GM18861 (cell line): ENCODE results near the gene TTYH2.

ENCODE experiments used
- ATAC-seq: cut with Tn5 transposase; IDR thresholded peaks from one replicate; pipeline ENCODE4 v1.9.1; 2021; ENCODE audit not compliant: unreplicated experiment

The TTYH2 gene

DNA sequence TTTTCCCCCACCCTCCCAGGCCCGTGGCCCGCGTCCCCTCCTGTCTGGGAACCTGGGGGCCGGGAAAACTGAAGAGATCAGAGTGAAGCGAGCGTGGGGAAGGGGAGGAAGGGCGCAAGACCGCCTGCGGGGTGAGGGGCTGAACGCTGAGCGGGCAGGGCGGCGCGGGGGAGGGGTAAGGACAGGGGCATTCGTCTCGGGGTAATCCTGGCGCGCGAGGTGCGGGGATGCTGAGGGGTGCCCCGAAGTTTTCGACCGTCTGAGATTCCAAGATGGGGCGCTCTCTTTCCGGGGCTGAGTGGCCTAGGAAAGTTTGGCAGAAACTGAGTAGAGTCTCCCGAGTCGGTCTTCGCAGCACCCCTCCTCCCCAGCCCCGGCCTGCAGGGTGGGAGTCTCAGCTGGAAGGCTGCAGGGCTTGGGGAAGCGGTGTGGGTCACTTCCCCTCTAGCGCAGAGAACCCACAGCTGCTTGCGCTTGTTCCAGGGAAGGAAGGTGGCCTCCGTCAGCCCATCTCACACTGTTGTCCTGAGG, 555 bp downstream of the TTYH2 start:
- ATAC-seq = no peak

GRCh38 chr17:74214484-74215341, 1.3 kb downstream of the TTYH2 start:
- ATAC-seq = no peak

DNA sequence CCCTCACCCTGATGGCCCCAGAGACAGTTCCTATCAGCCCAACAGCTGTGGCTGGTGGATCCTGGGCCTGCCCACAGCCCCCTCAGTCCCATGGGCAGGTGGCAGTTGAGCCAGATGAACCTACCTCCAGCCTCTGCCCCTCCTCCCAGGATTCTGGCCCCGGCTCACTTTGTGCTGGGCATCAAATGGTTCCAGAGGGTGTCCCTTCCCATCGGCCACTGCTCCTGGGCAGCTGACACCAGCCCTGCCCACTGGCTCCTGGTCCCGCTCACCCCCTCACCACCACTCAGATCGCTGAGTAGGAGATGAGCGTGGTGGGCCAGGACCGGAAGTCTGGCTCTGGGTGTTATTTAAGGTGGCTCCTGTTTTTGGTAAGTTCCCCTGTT, 2.0 kb downstream of the TTYH2 start:
- no peak for ATAC-seq

DNA sequence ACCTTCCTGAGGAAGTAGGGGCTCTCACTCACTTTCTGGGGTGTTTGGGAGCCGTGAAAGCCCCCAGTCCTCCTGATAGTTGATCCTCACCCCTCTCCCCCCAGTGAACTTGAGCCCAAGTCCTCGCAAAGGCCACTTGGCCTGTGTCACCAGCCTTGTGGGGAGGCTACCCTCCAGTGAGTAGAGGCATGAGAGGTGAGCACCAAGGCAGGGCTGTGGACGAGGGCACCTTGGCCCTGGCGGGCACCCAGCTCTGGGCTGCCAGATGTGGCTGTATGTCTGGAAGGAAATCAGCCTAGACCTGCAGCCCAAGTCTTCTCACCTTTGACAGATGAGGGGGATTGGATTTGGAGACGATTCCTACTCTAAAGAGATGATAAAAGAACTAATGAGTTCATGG, 3.1 kb downstream of the TTYH2 start:
- no peak for ATAC-seq

DNA sequence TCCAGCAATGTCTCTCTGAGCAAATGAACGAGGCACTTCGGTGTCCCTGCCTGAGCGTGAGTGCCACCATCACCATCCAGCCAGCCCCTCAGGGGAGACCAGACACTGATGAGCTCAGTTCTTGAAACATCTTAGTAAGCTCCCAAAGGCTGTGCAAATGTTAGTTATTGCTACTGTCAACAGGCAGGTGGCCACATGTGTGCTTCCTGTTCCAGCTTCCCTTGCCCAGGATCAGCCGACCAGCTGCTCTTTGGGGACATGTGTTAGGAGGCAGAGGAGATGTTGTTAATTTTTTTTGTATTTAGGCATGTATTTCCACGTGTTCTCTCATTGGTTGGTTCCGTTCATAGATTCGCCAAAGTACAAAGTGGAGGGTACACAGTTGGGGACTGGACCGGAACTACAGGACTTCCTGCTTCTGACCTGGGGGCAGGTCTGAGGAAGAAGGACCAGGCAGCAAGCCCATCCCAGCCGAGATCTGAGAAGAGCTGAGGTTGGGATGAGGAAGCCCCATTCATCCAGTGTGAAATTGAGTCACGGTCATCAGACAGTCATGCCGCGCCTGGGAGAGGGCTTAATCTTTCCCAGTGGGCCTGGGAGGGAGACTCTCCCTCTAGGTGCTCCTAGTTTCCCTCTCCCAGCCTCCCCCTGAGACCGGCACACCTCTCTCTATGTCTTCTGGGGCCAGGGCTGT, 3.8 kb downstream of the TTYH2 start:
- ATAC-seq = no peak

GRCh38 chr17:74217888-74218287, 4.5 kb downstream of the TTYH2 start:
- ATAC-seq = no peak

DNA sequence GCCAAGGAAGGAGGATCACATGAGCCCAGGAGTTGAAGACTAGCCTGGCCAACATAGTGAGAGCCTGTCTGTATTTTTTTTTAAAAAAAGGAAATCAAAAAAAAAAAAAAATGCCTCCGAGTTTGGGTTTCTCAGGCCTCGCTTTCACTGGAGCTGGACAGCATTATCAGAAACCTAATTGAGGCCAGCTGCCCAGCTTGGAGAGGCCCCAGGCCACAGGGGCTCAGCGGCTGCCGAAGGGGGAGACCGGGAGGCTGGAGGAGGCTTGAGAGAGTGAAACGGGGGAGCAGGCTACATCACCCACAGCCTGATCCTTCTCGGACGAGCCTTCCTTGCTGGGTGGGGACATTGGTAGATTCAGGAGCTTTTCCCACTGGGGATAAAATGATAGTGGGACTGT, 5.1 kb downstream of the TTYH2 start:
- ATAC-seq = no peak

DNA sequence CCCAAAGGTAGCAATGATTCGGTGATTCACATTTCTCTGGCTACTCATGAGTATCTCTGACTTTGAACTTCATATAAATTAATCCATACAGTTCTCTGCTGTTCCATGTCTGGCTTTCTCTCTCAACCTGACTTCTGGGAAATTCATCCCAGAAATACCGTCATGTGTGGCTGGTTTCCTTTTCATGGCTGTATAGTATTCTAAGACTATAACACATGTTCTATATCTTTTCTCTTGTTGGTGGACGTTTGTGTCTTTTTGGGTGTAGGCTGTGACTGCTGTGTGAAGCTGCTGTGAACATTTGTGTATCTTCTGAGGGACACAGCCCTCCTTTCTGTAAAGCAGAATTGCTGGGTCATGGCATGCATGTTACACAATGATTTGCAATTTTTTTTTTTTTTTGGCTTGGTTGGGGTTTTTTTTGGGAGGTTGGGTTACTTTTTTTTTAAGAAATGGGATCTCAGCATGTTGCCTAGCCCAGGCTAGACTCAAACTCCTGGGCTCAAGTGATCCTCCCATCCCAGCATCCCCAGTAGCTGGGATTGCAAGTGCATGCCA, 6.3 kb downstream of the TTYH2 start:
- ATAC-seq = no peak

DNA sequence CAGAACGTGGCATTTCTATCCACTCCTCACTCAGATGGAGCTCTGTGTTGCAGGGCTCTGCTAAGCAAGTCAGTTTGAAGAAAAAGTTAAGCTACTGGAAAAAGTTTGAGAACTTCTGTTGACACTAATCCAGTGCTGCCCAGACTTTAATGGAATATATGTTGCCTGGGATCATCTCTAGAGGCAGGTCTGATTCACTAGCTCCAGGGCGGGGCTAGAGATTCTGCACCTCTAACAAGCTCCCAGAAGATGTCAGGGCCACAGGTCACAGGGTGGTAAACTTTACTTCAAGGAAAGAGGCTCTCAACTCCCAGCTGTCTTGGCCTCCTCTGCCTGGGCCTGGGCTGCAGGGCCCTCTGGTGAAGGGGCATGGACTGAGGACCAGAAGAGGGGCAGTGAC, 6.8 kb downstream of the TTYH2 start:
- ATAC-seq = no peak

- ATAC-seq = no peak
Observed at GRCh38 chr17:74220946-74221818, 7.8 kb downstream of the TTYH2 start.

- no peak for ATAC-seq
Observed at GRCh38 chr17:74222399-74222798, 9.0 kb downstream of the TTYH2 start.

DNA sequence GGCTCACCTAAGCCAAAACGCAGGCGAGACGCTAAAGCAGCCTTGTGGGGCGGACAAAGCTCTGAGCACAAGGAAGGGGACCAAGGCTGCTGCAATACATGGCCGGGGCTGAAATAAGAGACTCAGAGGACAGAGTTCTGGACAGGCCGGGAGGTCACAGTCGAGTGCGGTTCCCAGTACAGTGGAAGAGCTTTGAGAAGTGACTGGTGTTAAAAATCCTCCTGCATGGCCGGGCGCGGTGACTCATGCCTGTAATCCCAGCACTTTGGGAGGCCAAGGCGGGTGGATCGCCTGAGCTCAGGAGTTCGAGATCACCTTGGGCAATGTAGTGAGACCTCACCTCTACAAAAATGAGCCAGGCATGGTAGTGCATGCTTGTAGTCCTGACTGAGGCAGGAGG, 10.5 kb downstream of the TTYH2 start:
- ATAC-seq = no peak

GRCh38 chr17:74224959-74225725, 11.8 kb downstream of the TTYH2 start:
- no peak for ATAC-seq

- no peak for ATAC-seq
Observed at GRCh38 chr17:74226252-74226651, 12.9 kb downstream of the TTYH2 start.

GRCh38 chr17:74227271-74228080, 14.1 kb downstream of the TTYH2 start:
- no peak for ATAC-seq

DNA sequence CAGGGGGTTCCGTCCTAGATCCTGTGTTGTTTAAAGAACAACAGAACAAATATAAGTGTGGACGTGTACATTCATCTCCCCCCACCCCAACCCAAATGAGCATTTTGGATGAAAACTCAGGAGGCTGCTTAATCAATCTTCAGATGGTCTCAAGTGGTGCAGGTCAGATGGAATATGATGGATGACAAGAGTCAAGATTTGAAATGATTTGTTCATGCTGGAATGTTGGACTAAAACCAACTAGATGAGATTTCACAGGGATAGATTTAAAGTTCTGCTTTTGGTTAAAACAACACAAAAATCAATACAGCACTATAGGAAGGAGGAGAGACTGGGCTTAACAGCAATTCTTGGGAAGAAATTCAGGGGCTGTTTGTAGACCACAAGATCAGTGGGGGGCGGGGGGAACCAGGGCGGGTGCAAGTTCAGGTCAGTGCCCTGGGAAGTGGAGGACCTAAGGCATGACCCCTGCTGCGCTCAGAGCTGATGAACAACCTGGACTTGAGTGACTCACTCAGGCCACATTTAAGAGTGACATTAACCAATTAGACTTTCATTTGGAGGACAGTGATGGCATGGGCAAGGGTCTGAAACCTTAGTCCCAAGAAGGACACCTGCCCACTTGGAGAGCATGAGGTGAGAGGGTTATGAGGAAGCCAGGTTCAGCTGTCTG, 15.1 kb downstream of the TTYH2 start:
- no peak for ATAC-seq

DNA sequence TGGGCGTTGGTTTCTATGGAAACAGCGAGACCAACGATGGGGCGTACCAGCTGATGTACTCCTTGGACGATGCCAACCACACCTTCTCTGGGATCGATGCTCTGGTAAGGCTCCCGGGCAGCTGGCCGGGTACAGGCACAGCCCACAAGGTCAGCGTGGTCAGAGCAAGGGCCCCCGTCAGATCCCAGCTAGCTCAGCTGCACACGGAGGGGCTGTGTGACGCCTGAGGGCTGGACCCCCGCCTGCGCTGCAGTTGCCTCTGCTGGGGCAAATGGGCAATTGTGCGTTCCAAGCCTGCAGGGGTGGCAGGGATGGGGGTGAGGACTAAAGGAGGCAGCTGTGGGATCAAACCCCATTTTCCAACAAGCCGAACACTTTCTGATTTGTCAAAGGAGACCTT, 17.5 kb downstream of the TTYH2 start:
- ATAC-seq = no peak

DNA sequence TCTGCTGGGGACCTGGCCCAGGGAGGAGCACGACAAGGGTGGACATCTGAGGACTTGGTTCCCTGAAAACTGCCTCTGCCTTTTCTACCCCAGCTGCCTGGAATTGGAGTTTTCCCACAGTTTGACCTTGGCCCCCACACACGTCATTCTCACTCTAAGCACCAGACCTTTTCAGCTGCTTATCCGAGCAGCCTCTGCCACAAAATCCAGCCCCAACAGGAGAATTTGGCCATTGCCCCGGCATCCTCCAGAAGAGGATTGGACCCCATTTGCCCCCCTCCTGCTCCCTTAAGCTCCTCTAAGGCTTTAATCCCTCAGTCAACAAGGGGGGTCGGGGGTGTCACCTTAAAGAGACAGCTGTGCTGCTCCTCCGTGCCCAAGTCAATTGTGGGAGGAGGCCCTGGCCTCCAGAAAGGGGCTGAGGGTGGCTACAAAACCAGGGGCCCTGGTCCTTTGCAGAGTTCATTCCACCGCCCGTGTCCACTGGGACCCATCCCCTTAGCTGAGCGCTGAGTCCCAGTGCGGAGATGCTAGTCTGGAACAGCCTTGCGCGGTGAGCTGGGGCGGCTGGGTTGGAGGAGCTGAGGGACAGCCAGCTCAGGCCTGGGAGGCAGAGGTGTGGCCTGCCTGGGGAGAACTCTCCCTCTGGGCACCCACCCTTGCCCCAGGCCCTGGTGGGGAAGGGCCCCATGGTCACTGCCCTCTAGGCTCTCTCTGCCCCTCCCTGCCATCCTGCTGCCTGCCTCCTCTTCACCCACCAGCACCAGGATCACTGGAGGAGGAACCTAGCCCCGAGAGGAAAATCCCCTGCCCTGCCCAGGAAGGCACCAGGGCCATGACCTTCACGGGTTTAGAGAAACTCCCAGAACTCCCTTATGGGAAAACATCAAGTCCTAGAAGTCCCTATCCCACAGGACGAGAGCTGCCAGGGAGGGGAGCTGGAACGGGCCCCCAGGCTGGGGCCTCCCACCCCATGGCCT, 18.8 kb downstream of the TTYH2 start:
- no peak for ATAC-seq
